DOHH2 (cell line): ENCODE results near the gene TIMM50.

ENCODE experiments used
- EZH2phosphoT487 ChIP-seq: fragments of 200-600 bp; sonication (generic); IDR thresholded peaks from 2 replicates; pipeline ENCODE4 v1.6.1; 2017; ENCODE audit warnings: borderline replicate concordance, mild to moderate bottlenecking, antibody characterized with exemption, low read length, moderate library complexity, mixed read lengths
- TF ChIP-seq, protein P1 (sequence below): fragments of 200-600 bp; sonication (generic); IDR thresholded peaks from one replicate; pipeline ENCODE4 v1.5.1; 2014; ENCODE audit warnings: antibody characterized with exemption, mild to moderate bottlenecking, low read depth, low read length; ENCODE audit not compliant: poor library complexity, severe bottlenecking

DNA sequence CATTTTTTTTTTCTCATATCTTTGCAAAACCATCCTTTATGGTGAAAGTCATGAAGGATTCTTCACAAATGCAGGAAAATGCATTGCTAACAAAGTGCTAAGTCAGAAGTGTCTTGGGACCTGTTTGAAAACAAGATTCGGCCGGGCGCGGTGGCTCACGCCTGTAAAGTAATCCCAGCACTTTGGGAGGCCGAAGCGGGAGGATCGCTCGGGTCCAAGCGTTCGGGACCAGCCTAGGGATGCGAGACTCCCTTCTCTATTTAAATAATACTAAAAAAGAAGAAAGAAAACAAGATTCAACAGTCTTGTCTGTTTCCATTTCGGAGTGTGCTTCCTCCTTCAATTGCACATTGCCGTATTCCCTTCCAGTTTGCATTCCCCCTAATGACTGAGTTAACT, 51.2 kb downstream of the TIMM50 start:
- TF ChIP-seq, protein P1, sequence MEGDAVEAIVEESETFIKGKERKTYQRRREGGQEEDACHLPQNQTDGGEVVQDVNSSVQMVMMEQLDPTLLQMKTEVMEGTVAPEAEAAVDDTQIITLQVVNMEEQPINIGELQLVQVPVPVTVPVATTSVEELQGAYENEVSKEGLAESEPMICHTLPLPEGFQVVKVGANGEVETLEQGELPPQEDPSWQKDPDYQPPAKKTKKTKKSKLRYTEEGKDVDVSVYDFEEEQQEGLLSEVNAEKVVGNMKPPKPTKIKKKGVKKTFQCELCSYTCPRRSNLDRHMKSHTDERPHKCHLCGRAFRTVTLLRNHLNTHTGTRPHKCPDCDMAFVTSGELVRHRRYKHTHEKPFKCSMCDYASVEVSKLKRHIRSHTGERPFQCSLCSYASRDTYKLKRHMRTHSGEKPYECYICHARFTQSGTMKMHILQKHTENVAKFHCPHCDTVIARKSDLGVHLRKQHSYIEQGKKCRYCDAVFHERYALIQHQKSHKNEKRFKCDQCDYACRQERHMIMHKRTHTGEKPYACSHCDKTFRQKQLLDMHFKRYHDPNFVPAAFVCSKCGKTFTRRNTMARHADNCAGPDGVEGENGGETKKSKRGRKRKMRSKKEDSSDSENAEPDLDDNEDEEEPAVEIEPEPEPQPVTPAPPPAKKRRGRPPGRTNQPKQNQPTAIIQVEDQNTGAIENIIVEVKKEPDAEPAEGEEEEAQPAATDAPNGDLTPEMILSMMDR = no peak
- TF ChIP-seq EZH2phosphoT487 = no peak
